KG1 (cell line): Measurements from ENCODE around the gene STAT5B.
A peak's percentile ranks its signal among the peaks of the same experiment; 100 is the strongest.
"Not testable (repeated sequence)": the region's sequence is repeated elsewhere in the genome, so short reads cannot be mapped to it uniquely, and the experiment has no call there.

Experiments
- DNase-seq: peaks from one replicate; lab custom pipeline; 2025; lab: John Stamatoyannopoulos, UW

STAT5B gene

DNA sequence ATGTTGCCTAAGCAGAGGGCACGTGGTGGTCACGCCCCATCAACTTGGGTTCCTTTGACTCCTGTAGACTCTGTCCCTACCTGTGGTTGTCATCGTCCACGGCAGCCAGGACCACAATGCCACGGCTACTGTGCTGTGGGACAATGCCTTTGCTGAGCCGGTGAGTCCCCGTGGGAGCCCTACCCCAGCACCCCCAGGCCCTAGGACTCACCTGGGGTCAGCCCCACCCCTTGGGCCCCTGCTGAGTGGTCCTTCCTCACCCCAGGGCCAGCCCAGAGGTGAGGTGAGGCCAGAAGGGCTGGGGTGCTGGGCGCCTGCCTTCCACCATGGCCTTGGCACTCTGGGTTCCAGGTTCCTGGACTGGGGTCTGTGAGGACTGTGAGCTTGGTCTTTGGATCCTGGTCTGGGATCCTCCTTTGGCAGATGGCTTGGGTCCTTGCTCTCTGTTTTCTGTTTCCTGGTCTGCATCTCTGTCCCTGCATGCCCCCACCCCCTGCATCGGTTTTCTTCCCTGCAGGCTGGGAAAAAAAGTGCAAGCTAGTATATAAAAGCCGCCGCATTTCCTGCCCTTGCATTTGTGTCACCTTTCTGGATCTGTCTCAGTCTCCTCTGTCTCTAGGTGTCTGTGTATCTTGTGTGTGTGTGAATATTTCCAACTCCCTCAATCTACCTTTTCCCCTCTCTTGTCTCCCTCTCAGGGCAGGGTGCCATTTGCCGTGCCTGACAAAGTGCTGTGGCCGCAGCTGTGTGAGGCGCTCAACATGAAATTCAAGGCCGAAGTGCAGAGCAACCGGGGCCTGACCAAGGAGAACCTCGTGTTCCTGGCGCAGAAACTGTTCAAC, 29.6 kb upstream of the STAT5B start:
- no peak for DNase-seq

- DNase-seq: not testable (repeated sequence)
These were observed 28.8 kb upstream of the STAT5B start for GRCh38 chr17:42305031-42305330.

DNA sequence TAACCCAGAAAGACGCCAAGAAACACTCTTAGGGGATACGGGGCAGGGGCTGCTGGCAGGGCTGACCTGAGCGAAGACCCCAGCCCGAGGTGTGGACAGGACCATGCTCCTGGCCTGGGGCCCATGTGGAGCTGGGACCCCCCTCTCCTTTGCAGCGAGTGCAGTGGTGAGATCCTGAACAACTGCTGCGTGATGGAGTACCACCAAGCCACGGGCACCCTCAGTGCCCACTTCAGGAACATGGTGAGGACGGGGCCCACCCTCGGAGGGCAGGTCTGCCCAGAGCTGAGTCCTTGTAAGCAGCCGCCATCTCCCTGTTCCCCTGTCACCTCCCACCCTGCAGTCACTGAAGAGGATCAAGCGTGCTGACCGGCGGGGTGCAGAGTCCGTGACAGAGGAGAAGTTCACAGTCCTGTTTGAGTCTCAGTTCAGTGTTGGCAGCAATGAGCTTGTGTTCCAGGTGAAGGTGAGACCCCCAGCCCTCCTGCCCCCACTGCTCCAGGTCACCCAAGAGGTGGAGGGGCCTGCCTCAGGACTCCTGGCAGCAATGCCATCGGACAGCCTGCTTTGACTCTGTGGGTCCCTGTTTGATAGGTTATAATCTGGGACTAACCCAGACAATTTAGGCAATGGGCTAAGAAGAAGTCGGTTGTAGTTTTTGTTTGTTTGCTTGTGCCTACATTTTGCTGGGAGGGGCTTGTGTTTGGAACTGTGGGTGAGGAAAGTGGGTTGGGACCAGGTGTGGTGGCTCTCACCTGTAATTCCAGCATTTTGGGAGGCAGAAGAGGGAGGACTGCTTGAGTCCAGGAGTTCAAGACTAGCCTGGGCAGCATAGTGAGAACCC, 28.2 kb upstream of the STAT5B start:
- DNase-seq: no peak

GRCh38 chr17:42303694-42304093, 27.5 kb upstream of the STAT5B start:
- no peak for DNase-seq

GRCh38 chr17:42301022-42301421, 24.8 kb upstream of the STAT5B start:
- DNase-seq: no peak

- not testable (repeated sequence) for DNase-seq
These were observed 23.7 kb upstream of the STAT5B start for GRCh38 chr17:42299913-42300312.

DNA sequence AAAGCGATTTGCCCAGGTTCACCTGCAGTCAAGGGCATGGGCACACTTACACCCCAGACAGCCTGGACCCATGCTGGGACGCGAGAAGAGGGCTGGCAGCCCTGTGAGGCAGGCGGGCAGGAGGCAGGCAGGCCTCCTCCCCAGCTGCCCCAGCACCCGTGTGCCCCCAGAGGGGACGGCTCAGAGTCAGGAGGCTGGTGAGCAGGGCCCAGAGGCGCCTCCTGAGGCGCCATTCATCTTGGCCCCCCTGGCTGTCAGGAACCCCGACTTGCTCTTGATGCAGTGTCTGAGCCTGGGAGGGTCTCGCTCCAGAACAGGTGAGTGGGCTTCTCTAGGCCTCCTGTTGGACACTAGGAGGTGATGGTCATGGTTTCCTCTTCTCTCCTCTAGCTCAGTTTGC, 23.2 kb upstream of the STAT5B start:
- DNase-seq: not testable (repeated sequence)

GRCh38 chr17:42297775-42298174, 21.6 kb upstream of the STAT5B start:
- DNase-seq: not testable (repeated sequence)

DNA sequence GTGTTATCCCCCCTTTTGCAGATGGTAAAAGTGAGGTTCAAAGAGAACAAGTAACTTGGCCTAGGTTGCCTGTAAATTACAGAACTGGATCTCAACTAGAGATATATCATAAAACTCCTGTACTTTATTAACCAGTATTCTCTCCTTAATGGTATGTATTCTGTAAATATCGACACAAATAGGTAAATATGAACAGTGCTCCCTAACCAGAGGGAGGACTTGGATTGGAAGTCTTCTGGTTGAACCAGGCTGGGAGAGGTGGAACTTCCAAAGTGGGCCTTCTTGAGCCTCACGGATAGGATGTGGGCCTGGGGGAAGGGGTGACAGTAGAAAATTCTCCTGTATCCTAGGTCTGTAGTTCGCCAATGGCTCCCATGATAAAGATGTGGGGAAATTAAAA, 19.8 kb upstream of the STAT5B start:
- no peak for DNase-seq

- no peak for DNase-seq
These were observed 18.5 kb upstream of the STAT5B start for GRCh38 chr17:42294469-42295398.

DNA sequence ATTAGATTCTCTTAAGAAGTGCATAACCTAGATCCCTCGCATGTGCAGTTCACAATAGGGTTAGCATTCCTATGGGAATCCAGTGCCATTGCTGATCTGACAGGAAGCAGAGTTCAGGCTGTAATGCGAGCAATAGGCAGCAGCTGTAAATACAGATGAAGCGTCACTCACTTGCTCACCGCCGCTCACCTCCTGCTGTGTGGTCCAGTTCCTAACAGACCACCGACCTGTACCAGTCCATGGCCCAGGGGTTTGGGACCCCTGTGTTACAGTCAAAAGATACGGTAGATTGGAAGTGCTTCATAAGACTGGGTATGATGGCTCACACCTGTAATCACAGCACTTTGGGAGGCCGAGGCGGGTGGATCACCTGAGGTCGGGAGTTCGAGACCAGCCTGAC, 14.9 kb upstream of the STAT5B start:
- DNase-seq: no peak

- DNase-seq: no peak
These were observed 14.4 kb upstream of the STAT5B start for GRCh38 chr17:42290577-42290976.

DNA sequence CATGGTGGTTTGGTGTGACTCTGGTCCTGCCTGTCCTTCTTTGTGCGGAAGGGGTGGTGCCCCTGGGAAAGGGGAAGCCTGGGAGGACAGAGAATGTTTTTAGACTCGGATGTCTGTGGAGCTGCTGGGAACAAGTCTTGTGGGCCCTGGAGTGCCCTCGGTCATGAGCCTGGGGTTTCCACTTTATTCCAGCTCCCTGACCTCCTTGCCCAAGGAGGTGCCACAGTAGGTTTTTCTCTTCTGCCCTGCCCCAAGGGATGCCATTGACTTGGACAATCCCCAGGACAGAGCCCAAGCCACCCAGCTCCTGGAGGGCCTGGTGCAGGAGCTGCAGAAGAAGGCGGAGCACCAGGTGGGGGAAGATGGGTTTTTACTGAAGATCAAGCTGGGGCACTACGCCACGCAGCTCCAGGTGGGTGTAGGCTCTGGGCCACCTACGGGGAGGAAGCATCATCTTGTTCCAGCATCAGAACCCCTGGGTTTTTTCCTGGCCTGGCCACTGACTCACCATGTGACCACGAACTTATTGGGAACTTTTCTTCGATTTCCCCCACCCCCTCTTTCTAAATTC, 13.5 kb upstream of the STAT5B start:
- DNase-seq: no peak

DNA sequence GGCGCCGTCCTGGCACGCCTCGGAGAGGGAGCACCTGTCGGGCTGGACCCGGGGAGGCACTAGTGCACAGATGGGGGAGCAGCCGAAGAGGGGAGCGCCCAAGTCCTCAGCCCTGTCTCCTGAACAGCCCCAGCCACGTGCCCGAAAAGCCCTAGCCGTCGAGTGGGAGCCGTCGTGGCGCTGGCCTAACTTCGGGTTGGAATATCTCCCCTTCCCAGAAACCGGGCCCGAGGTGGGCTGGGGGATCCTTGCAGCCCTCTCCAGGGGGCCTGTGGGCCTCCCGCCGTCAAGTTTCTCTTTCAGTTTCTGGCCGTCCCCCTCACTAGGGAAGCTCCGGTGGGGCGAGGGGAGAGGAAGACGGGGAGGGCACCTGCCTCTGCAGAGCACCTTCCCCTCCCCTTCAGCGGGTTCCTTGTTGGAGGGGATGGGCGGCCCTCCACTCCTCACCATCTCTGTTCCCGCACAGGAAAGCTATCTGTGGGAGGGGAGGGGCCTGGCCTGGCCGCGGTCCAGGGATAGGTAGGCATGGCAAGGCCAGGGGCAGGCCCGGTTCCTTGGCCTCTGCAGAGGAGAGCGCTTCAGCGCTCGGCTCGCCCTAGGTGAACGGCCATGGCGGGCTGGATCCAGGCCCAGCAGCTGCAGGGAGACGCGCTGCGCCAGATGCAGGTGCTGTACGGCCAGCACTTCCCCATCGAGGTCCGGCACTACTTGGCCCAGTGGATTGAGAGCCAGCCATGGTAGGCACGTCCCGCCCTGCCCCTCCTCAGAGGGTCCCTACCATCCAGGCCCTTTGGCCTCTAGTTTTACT, 12.8 kb upstream of the STAT5B start:
- no peak for DNase-seq

DNA sequence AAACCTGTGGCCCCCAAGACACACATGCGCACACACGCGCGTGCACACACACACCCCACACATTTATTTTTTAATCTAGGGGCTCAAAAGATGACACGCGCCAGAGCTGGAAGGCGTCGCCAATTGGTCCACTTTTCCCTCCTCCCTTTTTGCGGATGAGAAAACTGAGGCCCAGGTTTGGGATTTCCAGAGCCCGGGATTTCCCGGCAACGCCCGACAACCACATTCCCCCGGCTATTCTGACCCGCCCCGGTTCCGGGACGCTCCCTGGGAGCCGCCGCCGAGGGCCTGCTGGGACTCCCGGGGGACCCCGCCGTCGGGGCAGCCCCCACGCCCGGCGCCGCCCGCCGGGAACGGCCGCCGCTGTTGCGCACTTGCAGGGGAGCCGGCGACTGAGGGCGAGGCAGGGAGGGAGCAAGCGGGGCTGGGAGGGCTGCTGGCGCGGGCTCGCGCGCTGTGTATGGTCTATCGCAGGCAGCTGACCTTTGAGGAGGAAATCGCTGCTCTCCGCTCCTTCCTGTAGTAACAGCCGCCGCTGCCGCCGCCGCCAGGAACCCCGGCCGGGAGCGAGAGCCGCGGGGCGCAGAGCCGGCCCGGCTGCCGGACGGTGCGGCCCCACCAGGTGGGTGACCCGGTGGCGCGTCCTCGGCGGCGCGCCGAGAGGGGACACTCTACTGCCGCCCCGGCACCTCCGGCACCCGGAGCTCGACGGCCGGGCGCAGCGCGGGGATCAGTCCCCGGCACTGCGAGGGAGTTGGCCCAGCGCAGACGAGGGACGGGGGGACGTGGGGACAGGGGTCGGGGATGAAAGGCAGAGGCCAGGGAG, 12.0 kb upstream of the STAT5B start, which contains the start of gene STAT5A:
Gene STAT5A, plus strand, starts transcription at position 522 of the 826 bp plus-strand sequence. CDS start 914 bp downstream, outside the sequence.
- peak; percentile 33 for DNase-seq

GRCh38 chr17:42287305-42287976, 11.2 kb upstream of the STAT5B start:
- peak; percentile 75 for DNase-seq

DNA sequence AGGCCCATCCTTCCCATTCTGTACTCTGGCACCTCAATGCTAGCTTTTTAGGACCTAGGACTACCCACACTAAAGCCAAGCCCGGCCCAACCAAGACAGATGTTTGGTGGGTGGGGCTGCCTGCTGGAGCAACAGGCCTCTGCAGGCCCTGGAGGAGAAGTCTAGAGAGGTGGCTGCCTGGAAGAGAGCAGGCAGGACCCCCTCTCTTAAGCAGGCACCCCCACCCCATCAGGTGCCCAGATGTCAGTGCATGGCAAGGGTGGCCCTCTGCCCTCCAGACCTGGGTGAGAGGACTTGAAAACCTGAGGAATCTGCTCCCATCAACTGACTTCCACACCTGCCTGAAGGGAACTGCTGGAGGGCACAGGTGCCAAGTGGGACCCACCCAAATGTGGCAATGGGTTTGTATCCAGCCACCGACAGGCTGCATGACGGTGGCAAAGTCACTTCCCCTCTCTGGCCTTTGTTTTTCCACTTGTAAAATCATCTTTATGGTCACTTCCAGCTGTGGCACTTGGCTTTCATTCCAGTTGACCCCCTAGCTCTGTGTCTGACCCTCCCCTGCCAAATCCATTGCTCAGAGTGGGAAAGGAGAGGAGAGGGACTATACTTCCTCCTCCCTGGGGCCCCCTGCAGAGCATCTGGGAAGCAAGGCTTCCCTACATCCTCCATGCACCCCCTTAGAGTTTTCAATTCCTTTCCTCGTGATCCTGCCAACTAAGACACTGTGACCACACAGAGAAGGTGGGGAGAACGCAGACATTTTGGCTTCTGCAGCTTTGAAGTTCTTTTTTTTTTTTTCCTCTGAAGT, 10.4 kb upstream of the STAT5B start:
- no peak for DNase-seq

GRCh38 chr17:42285346-42286050, 9.3 kb upstream of the STAT5B start:
- no peak for DNase-seq
